Measurements from ENCODE around the gene SERPINB6. TPM values are rescaled to one million over a fixed set of nuclear protein-coding genes. Genes with fewer than 3 reads are reported as not detected.

Gene SERPINB6
- total and polyA plus RNA-seq, 2 of the 4 experiments (the other 2 are of a cell fraction): 37.1 to 91.1 TPM

DNA sequence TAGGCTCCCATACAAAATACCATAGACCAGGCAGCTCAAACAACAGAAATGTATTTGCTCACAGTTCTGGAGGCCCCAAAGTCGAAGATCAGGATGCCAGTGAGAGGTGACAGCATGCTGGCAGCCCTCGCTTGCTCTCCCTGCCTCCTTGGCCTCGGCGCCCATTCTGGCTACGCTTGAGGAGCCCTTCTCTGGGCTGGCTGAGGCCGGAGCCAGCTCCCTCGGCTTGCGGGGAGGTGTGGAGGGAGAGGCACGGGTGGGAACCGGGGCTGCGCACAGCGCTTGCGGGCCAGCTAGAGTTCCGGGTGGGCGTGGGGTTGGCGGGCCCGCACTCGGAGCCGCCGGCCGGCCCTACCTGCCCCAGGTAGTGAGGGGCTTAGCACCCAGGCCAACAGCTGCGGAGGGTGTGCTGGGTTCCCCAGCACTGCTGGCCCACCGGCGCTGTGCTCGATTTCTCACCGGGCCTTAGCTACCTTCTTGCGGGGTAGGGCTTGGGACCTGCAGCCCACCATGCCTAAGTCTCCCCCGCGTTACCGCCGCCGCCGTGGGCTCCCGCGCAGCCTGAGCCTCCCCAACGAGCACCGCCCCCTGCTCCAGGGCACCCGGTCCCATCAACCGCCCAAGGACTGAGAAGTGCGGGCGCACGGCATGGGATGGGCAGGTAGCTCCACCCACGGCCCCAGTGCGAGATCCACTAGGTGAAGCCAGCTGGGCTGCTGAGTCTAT, 35.6 kb downstream of the SERPINB6 start:
- H4K91ac ChIP-seq (ENCODE audit: insufficient read depth, low read depth, low read length): no peak overlapping the region
- H4K8ac ChIP-seq (ENCODE audit: low read depth in 2 of 2, low read length in 2 of 2): no peak overlapping the region
- TF ChIP-seq CHD1 (IDR thresholded peaks at IDR 0.05; ENCODE audit: low read depth, low read length): no peak
- no peak for TF ChIP-seq POLR2A (IDR thresholded peaks at IDR 0.05; ENCODE audit: low read depth, low read length)
- TF ChIP-seq, protein P1, sequence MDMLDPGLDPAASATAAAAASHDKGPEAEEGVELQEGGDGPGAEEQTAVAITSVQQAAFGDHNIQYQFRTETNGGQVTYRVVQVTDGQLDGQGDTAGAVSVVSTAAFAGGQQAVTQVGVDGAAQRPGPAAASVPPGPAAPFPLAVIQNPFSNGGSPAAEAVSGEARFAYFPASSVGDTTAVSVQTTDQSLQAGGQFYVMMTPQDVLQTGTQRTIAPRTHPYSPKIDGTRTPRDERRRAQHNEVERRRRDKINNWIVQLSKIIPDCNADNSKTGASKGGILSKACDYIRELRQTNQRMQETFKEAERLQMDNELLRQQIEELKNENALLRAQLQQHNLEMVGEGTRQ (IDR thresholded peaks at IDR 0.05; ENCODE audit: low read depth, low read length): no peak
- no peak for TF ChIP-seq CEBPB (IDR thresholded peaks at IDR 0.05; ENCODE audit: low read depth, low read length)
- no peak for TF ChIP-seq NFE2L2 (IDR thresholded peaks at IDR 0.05; ENCODE audit: low read depth, low read length)
- TF ChIP-seq BHLHE40 (IDR thresholded peaks at IDR 0.05; ENCODE audit: low read depth, low read length): no peak
- TF ChIP-seq FOS (IDR thresholded peaks at IDR 0.05; ENCODE audit: low read depth, low read length): no peak
- TF ChIP-seq ELK1 (IDR thresholded peaks at IDR 0.05; ENCODE audit: borderline replicate concordance, low read depth, low read length): no peak
- TF ChIP-seq MAFK (IDR thresholded peaks at IDR 0.05; ENCODE audit: low read depth, low read length): no peak
- no peak for TF ChIP-seq RAD21 (IDR thresholded peaks at IDR 0.05; ENCODE audit: low read length)
- TF ChIP-seq MAZ (IDR thresholded peaks at IDR 0.05; ENCODE audit: borderline replicate concordance, low read depth, low read length): no peak
- no peak for TF ChIP-seq MXI1 (IDR thresholded peaks at IDR 0.05; ENCODE audit: borderline replicate concordance, low read depth, low read length)
- TF ChIP-seq CTCF (conservative IDR thresholded peaks at IDR 0.05; ENCODE audit: low read depth, low read length): no peak
- TF ChIP-seq RCOR1 (IDR thresholded peaks at IDR 0.05; ENCODE audit: insufficient replicate concordance, low read length): no peak
- no peak for TF ChIP-seq SMC3 (IDR thresholded peaks at IDR 0.05; ENCODE audit: low read depth, low read length)
- no peak for TF ChIP-seq RFX5 (IDR thresholded peaks at IDR 0.05; ENCODE audit: low read depth, low read length)
- no peaks in the 10 kb centered on the region for H3K9me3 ChIP-seq (ENCODE audit: control insufficient read depth, insufficient read depth, low read length)
- 99% methylated on average over 22 of the region's 44 CpGs; no CpG with 5 or more reads in 1 of the 2 experiments for WGBS, 2 experiments (ENCODE audit: extremely low coverage in 2 of 2, insufficient read length in 1 of 2)
- no peak overlapping the region for H3K14ac ChIP-seq (replicated peaks; ENCODE audit: low read depth, low read length)
- H3K36me3 ChIP-seq (ENCODE audit: control insufficient read depth, insufficient read depth, low read length): no peaks in the 10 kb centered on the region
- no peak overlapping the region for H2BK5ac ChIP-seq (ENCODE audit: low read depth, low read length, poor library complexity, severe bottlenecking)
- CTCF ChIA-PET: interaction anchor here (1.3 to 1.4 kb wide), 2 partner anchors 17 to 54 kb away, joined by 3 to 5 read pairs; no protein-coding TSS in a partner anchor
- H2BK120ac ChIP-seq (ENCODE audit: low read depth, low read length): no peak overlapping the region
- no peaks in the 10 kb centered on the region for H3K4me1 ChIP-seq (ENCODE audit: control insufficient read depth, insufficient read depth, low read length)
- in situ Hi-C loops (cut with MboI; ENCODE audit: low sequenced_read_pairs) (loop anchor here (10.0 kb wide), 1 partner anchor 141 kb away; no protein-coding TSS in a partner anchor), dilution Hi-C loops (cut with HindIII; ENCODE audit: low sequenced_read_pairs, unreplicated experiment) (no loop called here), intact Hi-C loops (cut with micrococcal nuclease) (no loop called here)
- BruUV-seq (replicated peaks): no TSS peak
- no peak overlapping the region for H3K4me3 ChIP-seq (ENCODE audit: insufficient read depth, low read depth, low read length)
- no peak overlapping the region for H3K4me2 ChIP-seq (ENCODE audit: low read depth, low read length)
- H2AFZ ChIP-seq (replicated peaks; ENCODE audit: low read length, poor library complexity): no peak overlapping the region
- H3K27ac ChIP-seq (ENCODE audit: insufficient read depth, low read length): no peak overlapping the region
- H2AK9ac ChIP-seq (replicated peaks; ENCODE audit: low read depth, low read length, poor library complexity): no peak overlapping the region
- ATAC-seq (ENCODE audit: low read depth) (no peak), DNase-seq (no peak)
- H3K56ac ChIP-seq (ENCODE audit: extremely low read depth, insufficient read depth, low read length): no peak overlapping the region
- H3K18ac ChIP-seq (ENCODE audit: low read depth, low read length): no peak overlapping the region
- no peaks in the 10 kb centered on the region for H3K79me1 ChIP-seq (ENCODE audit: low read depth in 1 of 2, low read length in 2 of 2)
- no peaks in the 10 kb centered on the region for H3K27me3 ChIP-seq (ENCODE audit: control insufficient read depth, insufficient read depth, low read length)
- no peaks in the 10 kb centered on the region; the same call in 1 of the 2 replicates for H3K9me1 ChIP-seq (ENCODE audit: insufficient read depth, low read length)
- H2BK20ac ChIP-seq (ENCODE audit: low read depth, low read length): no peak overlapping the region
- no peak overlapping the region for H3K4ac ChIP-seq (ENCODE audit: low read depth, low read length)
- no peaks in the 10 kb centered on the region for H4K20me1 ChIP-seq (ENCODE audit: insufficient read depth, low read length)
- no peak overlapping the region for H3K23ac ChIP-seq (ENCODE audit: low read depth, low read length)
- POLR2A ChIA-PET (ENCODE audit: unreplicated experiment): no interaction called here
- H2AK5ac ChIP-seq (ENCODE audit: low read depth, low read length): no peak overlapping the region
- no peak overlapping the region for H4K5ac ChIP-seq (ENCODE audit: low read depth, low read length)
- no peak overlapping the region for H2BK15ac ChIP-seq (ENCODE audit: low read depth, low read length)
- no peak overlapping the region for H3K9ac ChIP-seq (ENCODE audit: low read depth, low read length)
